Omental fat pad (tissue), 4 donors: Measurements from ENCODE around the gene CAMK1D. TPM values are rescaled to one million over a fixed set of nuclear protein-coding genes. Genes with fewer than 3 reads are reported as not detected.
A peak's percentile ranks its signal among the peaks of the same experiment; 100 is the strongest.

Source experiments
- ATAC-seq: fragments of 150-250 bp; one replicate; pipeline ENCODE4 v1.9.1; 2016; ENCODE audit warnings: mild to moderate bottlenecking, moderate library complexity; ENCODE audit not compliant: low FRiP score
- DNase-seq: peaks from one replicate; pipeline ENCODE4 v3.0.0-alpha.2; 2019; ENCODE audit warnings: low spot score
- CTCF ChIP-seq, 3 donors: fragments of 450-650 bp; IDR thresholded peaks; one replicate each; pipeline ENCODE4 v1.5.1; 2016 to 2017; ENCODE audit warnings: antibody characterized with exemption in 3 of 3, mild to moderate bottlenecking in 3 of 3, moderate library complexity in 2 of 3
- total RNA-seq, 4 donors: library from RNA; depleted of rRNA; stranded (reverse); fragments of >200 nt; gene quantifications; one replicate each; pipeline ENCODE4 v1.1.0, GENCODE V29; 2016

Gene CAMK1D
- total RNA-seq, 4 donors from 2014 or later = 6.0 to 15.8 (median 8.8) TPM

DNA sequence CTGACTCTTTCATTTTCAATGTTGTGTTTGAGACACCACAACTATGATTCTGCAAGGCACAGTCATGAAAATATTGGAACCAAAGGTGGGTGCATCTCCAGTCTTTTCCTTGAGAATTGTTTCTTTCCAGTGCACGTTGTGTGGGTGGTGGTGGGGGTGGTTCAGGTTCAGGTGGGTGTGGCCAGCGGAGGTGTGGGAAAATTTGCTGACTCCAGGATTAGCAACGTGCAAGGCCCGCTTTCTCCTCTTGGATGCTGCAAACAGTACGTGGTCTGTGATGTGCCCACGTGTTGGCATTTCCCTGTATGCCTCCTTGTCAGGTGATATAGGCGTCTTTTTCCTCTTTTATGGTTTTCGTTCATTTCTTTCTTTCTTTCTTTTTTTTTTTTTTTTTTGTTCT is 59.1 kb downstream of the CAMK1D start:
- no peak for ATAC-seq
- DNase-seq = no peak

DNA sequence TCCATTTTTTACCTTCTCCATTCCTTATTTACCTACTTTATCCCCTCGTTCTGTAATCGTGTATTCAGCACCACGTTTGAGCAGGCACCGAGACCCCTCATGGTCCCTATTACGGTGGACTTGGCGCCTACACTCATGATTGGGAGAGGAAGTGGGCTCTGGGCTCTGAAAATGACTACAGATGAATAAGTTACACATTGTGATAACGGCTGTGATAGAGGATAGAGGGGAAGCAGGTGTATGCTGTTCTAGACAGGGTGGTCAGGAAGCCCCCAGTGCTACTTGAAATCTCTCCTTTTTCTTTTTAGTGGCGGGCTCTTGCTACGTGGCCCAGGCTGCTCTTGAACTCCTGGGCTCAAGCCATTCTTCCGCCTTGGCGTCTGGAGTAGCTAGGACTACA is 59.8 kb downstream of the CAMK1D start:
- DNase-seq (no peak), ATAC-seq (no peak)
- no peak for TF ChIP-seq CTCF (IDR thresholded peaks at IDR 0.05)

More for the DNA sequence above, 59.1 kb downstream of the CAMK1D start:
- no peak for TF ChIP-seq CTCF (IDR thresholded peaks at IDR 0.05)

DNA sequence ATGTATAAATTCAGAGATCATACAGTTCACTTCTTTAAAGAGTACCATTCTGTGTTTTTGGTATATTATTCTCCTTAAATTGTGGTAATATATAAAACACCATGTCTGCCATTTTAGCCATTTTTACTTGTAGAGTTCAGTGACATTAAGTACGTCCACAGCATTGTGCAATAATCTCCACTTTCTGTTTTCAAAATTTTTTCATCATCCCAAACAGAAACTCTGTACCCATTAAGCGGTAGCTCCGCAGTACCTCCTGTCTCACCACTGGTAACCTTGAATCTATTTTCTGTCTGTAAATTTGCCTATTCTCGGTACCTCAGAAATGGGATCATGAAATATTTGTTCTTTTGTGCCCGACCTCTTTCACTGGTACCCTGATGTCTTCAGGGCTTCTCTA is 60.3 kb downstream of the CAMK1D start:
- no peak for TF ChIP-seq CTCF (IDR thresholded peaks at IDR 0.05)
- ATAC-seq (no peak), DNase-seq (no peak)

DNA sequence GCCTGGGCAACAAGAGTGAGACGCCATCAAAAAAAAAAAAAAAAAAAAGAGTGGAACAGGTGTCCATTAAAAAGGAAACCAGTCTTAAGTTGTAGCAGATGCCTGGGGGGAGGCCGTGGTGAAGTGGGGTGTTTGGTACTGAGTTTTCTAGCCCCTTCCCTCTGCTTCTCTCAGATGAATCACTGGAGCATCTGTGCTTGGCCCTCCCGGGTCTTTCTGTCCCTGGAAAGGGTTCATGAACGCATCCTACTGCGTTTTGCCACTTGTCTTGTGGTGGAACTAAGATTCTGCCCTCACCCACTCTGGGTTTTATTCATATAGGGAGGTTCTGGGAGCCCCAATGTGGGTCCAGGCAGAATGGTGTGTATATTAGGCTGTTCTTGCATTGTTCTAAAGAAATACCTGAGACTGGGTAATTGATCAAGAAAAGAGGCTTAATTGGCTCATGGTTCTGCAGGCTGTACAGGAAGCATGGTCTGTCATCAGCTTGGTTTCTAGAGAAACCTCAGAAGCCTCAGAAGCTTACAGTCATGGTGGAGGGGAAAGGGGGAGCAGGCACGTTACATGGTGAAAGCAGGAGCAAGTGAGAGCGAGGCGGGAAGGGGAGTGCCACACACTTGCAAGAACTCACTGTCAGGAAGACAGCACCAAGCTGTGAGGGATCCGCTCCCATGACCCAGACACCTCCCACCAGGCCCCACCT is 63.5 kb downstream of the CAMK1D start:
- DNase-seq (no peak), ATAC-seq (no peak)
- TF ChIP-seq CTCF (IDR thresholded peaks at IDR 0.05) = no peak

GRCh38 chr10:12413369-12413711 is 64.0 kb downstream of the CAMK1D start:
- TF ChIP-seq CTCF (IDR thresholded peaks at IDR 0.05) = no peak
- no peak for ATAC-seq
- no peak for DNase-seq

GRCh38 chr10:12414278-12414989 is 65.1 kb downstream of the CAMK1D start:
- ATAC-seq (peak; percentile 69), DNase-seq (no peak)
- no peak for TF ChIP-seq CTCF (IDR thresholded peaks at IDR 0.05)
